Transverse colon (tissue), 4 donors: ENCODE results near the gene AP1M2. TPM values are rescaled to one million over a fixed set of nuclear protein-coding genes. Genes with fewer than 3 reads are reported as not detected.
A peak's percentile ranks its signal among the peaks of the same experiment; 100 is the strongest.

ENCODE experiments used
- DNase-seq: peaks from one replicate; pipeline ENCODE4 v3.0.0-alpha.2; 2019
- H3K27ac ChIP-seq, 4 donors: fragments of 200-600 bp; sonication (generic); 2 replicates each; pipeline ENCODE4 v1.5.1; 2016 to 2018; ENCODE audit warnings: inconsistent platforms in 4 of 4
- H3K27me3 ChIP-seq: fragments of 200-600 bp; sonication (generic); 2 replicates; pipeline ENCODE4 v1.5.1; 2017; ENCODE audit warnings: inconsistent platforms
- H3K36me3 ChIP-seq, 4 donors: fragments of 200-600 bp; sonication (generic); 2 replicates each; pipeline ENCODE4 v1.5.1; 2017 to 2019; ENCODE audit warnings: inconsistent platforms in 4 of 4
- H3K4me1 ChIP-seq, 4 donors: fragments of 200-600 bp; sonication (generic); 2 replicates each; pipeline ENCODE4 v1.5.1; 2017 to 2020; ENCODE audit warnings: inconsistent platforms in 4 of 4
- H3K4me3 ChIP-seq, 4 donors: fragments of 200-600 bp; sonication (generic); 1 replicate in 1 of 4; 2 replicates in 3 of 4; pipeline versions ENCODE4 v1.5.1 to v1.6.1; 2017 to 2019; ENCODE audit warnings: inconsistent platforms in 4 of 4
- H3K9me3 ChIP-seq, 2 donors: fragments of 200-600 bp; sonication (generic); 2 replicates each; pipeline ENCODE4 v1.5.1; 2017 to 2019; ENCODE audit warnings: inconsistent platforms in 2 of 2
- CTCF ChIP-seq, 5 experiments: fragments of 200-600 bp in 3 of 5; fragments of 450-650 bp in 2 of 5; sonication (generic) in 3 of 5; IDR thresholded peaks; 1 replicate in 2 of 5; 2 replicates in 3 of 5; pipeline ENCODE4 v1.5.1; 2016 to 2017; ENCODE audit warnings: antibody characterized with exemption in 5 of 5, inconsistent platforms in 3 of 5, mild to moderate bottlenecking in 2 of 5, moderate library complexity in 1 of 5
- EP300 ChIP-seq: sonication (generic); formaldehyde crosslinking; IDR thresholded peaks from one replicate; pipeline ENCODE4 v1.6.1; 2017; ENCODE audit warnings: antibody characterized with exemption, low read depth
- POLR2A ChIP-seq: fragments of 450-650 bp; IDR thresholded peaks from one replicate; pipeline ENCODE4 v1.6.1; 2016; ENCODE audit warnings: antibody characterized with exemption, mild to moderate bottlenecking, moderate library complexity
- POLR2AphosphoS5 ChIP-seq, 3 donors: sonication (generic); formaldehyde crosslinking; IDR thresholded peaks; one replicate each; pipeline ENCODE4 v1.6.1; 2016; ENCODE audit warnings: antibody characterized with exemption in 3 of 3
- WGBS, 2 donors: methylation state at CpG; one replicate each; pipeline ENCODE4 v1.1.5; 2018; ENCODE audit warnings: low coverage in 1 of 2; 5-methylcytosine and 5-hydroxymethylcytosine counted together
- in situ Hi-C, 4 donors: fragments of 200-750 bp; cut with MboI; loops; one replicate each; pipeline versions ENCODE4 v1.15.0 to v1.15.1; 2017; ENCODE audit warnings: low sequenced_read_pairs in 3 of 4, low pct_ligation_motif_present in 1 of 4, low pct_unique_long_range_greater_than_20kb in 1 of 4
- intact Hi-C: fragments of 100-400 bp; cut with DNase I; formaldehyde crosslinking; loops from one replicate; pipeline ENCODE4 v1.15.1; 2023; ENCODE audit warnings: low total_unique reads
- total RNA-seq, 4 donors: library from RNA; depleted of rRNA; stranded (reverse); fragments of >200 nt; gene quantifications; one replicate each; pipeline ENCODE4 v1.1.0, GENCODE V29; 2016

Gene AP1M2
- total RNA-seq, 4 donors from 2014 or later = 22.8 to 111 (median 63.1) TPM

GRCh38 chr19:10600149-10600548 lies 13.0 kb upstream of the AP1M2 start:
- H3K27ac ChIP-seq = no peak overlapping the region
- in situ Hi-C loops = no loop called here
- TF ChIP-seq CTCF (IDR thresholded peaks at IDR 0.05) = no peak
- TF ChIP-seq POLR2A = no peak
- TF ChIP-seq EP300 = no peak
- no peak for TF ChIP-seq POLR2AphosphoS5 (IDR thresholded peaks at IDR 0.05)
- peaks cover 0 to 43% (median 13%) of the 10 kb centered on the region in 4 donors for H3K4me1 ChIP-seq
- no peaks in the 10 kb centered on the region for H3K36me3 ChIP-seq
- no peaks in the 10 kb centered on the region for H3K9me3 ChIP-seq
- no peak for DNase-seq
- 87 to 93% methylated on average over 3 to 5 of the region's 5 CpGs for WGBS, 2 donors
- H3K27me3 ChIP-seq = no peaks in the 10 kb centered on the region
- H3K4me3 ChIP-seq = no peak overlapping the region
- intact Hi-C loops = no loop called here

- peak; percentile 53 for DNase-seq
- H3K36me3 ChIP-seq = no peaks in the 10 kb centered on the region
- TF ChIP-seq POLR2AphosphoS5 (IDR thresholded peaks at IDR 0.05) (no peak), POLR2A (no peak)
- H3K27ac ChIP-seq = peak overlapping the region in 2 of 4 donors; percentile 12 to 26
- in situ Hi-C loops (no loop called here), intact Hi-C loops (no loop called here)
- peaks cover 0 to 34% (median 2%) of the 10 kb centered on the region in 4 donors for H3K4me1 ChIP-seq
- 65 to 69% methylated on average over 4 to 9 of the region's 9 CpGs for WGBS, 2 donors
- H3K4me3 ChIP-seq = no peak overlapping the region
- peaks cover under 1% of the 10 kb centered on the region for H3K27me3 ChIP-seq
- no peaks in the 10 kb centered on the region for H3K9me3 ChIP-seq
Measured at GRCh38 chr19:10593820-10594637, 6.9 kb upstream of the AP1M2 start.

GRCh38 chr19:10593148-10593547 lies 6.0 kb upstream of the AP1M2 start:
- Histone ChIP-seq H3K36me3 (no peaks in the 10 kb centered on the region), H3K27ac (peak overlapping the region in 2 of 4 donors; percentile 9 to 26), H3K4me1 (peaks cover 0 to 34% (median 2%) of the 10 kb centered on the region in 4 donors), H3K4me3 (no peak overlapping the region), H3K9me3 (no peaks in the 10 kb centered on the region), H3K27me3 (peaks cover 10% of the 10 kb centered on the region)
- intact Hi-C loops (no loop called here), in situ Hi-C loops (no loop called here)
- DNase-seq = no peak
- no peak for TF ChIP-seq POLR2A
- TF ChIP-seq CTCF (IDR thresholded peaks at IDR 0.05) = no peak
- no peak for TF ChIP-seq EP300
- 96% methylated on average over 7 of the region's 7 CpGs; no CpG with 5 or more reads in 1 of the 2 donors for WGBS, 2 donors

- no peak for TF ChIP-seq CTCF (IDR thresholded peaks at IDR 0.05)
- no peak for TF ChIP-seq POLR2A
- Histone ChIP-seq H3K27me3 (peaks cover 23% of the 10 kb centered on the region), H3K9me3 (no peaks in the 10 kb centered on the region), H3K27ac (no peak overlapping the region), H3K4me3 (no peak overlapping the region), H3K36me3 (no peaks in the 10 kb centered on the region), H3K4me1 (no peaks in the 10 kb centered on the region)
- in situ Hi-C loops = loop anchor here in 1 of 4 donors (10.0 kb wide), 1 partner anchor 57 kb away; no protein-coding TSS in a partner anchor
- DNase-seq = no peak
- intact Hi-C loops = no loop called here
- 69 to 83% methylated on average over 2 of the region's 2 CpGs for WGBS, 2 donors
Measured at GRCh38 chr19:10587839-10588150, 683 bp upstream of the AP1M2 start.
